HL-60 (cell line): ENCODE results near the gene LRRC42.

Source experiments
- DNase-seq, 2 experiments: peaks; one replicate each; pipeline ENCODE4 v3.0.0-alpha.2; 2010 to 2020; ENCODE audit warnings: low read depth in 1 of 2, low spot score in 1 of 2
- H3K27ac ChIP-seq: fragments of 250-450 bp; sonication (Bioruptor Pico); replicated peaks from 2 replicates; pipeline ENCODE4 v1.5.1; 2020; ENCODE audit warnings: mild to moderate bottlenecking, moderate library complexity
- H3K27me3 ChIP-seq: fragments of 250-450 bp; sonication (Bioruptor Pico); 2 replicates; pipeline ENCODE4 v1.5.1; 2021; ENCODE audit warnings: mild to moderate bottlenecking, moderate library complexity; ENCODE audit not compliant: insufficient read depth, poor library complexity, severe bottlenecking
- H3K4me3 ChIP-seq: replicated peaks from 2 replicates; pipeline ENCODE4 v1.5.1; 2011; ENCODE audit warnings: mild to moderate bottlenecking, control low read depth, low read length; ENCODE audit not compliant: insufficient read depth
- CTCF ChIP-seq: IDR thresholded peaks from one replicate; pipeline ENCODE4 v1.5.1; 2011; ENCODE audit warnings: low read length, control low read depth, inconsistent platforms; ENCODE audit not compliant: insufficient read depth
- GABPA ChIP-seq: IDR thresholded peaks from 2 replicates; pipeline ENCODE4 v1.6.1; 2012; ENCODE audit warnings: low read depth
- POLR2AphosphoS5 ChIP-seq: IDR thresholded peaks from 2 replicates; pipeline ENCODE4 v1.6.1; 2012; ENCODE audit warnings: low read depth
- REST ChIP-seq: IDR thresholded peaks from 2 replicates; pipeline ENCODE4 v1.6.1; 2012; ENCODE audit warnings: low read depth; ENCODE audit not compliant: insufficient replicate concordance
- SPI1 ChIP-seq: IDR thresholded peaks from 2 replicates; pipeline ENCODE4 v1.6.1; 2012; ENCODE audit warnings: low read depth, mild to moderate bottlenecking, borderline replicate concordance

LRRC42 gene

GRCh38 chr1:53956308-53957168 lies 10.4 kb downstream of the LRRC42 start:
- no peak for DNase-seq
- no peak overlapping the region for H3K4me3 ChIP-seq
- H3K27ac ChIP-seq = peak overlapping the region; percentile 25
- no peaks in the 10 kb centered on the region for H3K27me3 ChIP-seq
- no peak for TF ChIP-seq SPI1
- TF ChIP-seq POLR2AphosphoS5 = no peak
- TF ChIP-seq CTCF = no peak
- TF ChIP-seq REST = no peak
- TF ChIP-seq GABPA = no peak

GRCh38 chr1:53957194-53957818 lies 11.2 kb downstream of the LRRC42 start:
- DNase-seq = no peak
- H3K27ac ChIP-seq = peak overlapping the region; percentile 25
- TF ChIP-seq GABPA (no peak), REST (no peak), POLR2AphosphoS5 (no peak), CTCF (no peak), SPI1 (no peak)

GRCh38 chr1:53959664-53960250 lies 13.6 kb downstream of the LRRC42 start:
- no peak for TF ChIP-seq GABPA
- TF ChIP-seq CTCF = peak; percentile 26
- TF ChIP-seq SPI1 = no peak
- TF ChIP-seq POLR2AphosphoS5 = no peak
- no peaks in the 10 kb centered on the region for H3K27me3 ChIP-seq
- H3K4me3 ChIP-seq = no peak overlapping the region
- no peak overlapping the region for H3K27ac ChIP-seq
- peak in 1 of 2 experiments; percentile 23 for DNase-seq

More at GRCh38 chr1:53957194-53957818, 11.2 kb downstream of the LRRC42 start:
- Histone ChIP-seq H3K4me3 (no peak overlapping the region), H3K27me3 (no peaks in the 10 kb centered on the region)
